Common myeloid progenitor, CD34-positive (primary cell): Measurements from ENCODE around the gene MFNG.
A peak's percentile ranks its signal among the peaks of the same experiment; 100 is the strongest.

Experiments used
- CTCF ChIA-PET: fragments of 350-600 bp; sonication (Branson Sonifier 250); formaldehyde crosslinking; loops from one replicate; lab custom pipeline; 2021; ENCODE audit warnings: antibody characterized with exemption; lab: Charles Lee
- POLR2A ChIA-PET: fragments of 350-600 bp; sonication (Branson Sonifier 250); formaldehyde crosslinking; loops from one replicate; lab custom pipeline; 2021; ENCODE audit warnings: antibody characterized with exemption; lab: Charles Lee
- DNase-seq, 3 donors: peaks; one replicate each; pipeline versions ENCODE4 v3.0.0 to v3.0.0-alpha.2; 2013
- H3K27ac ChIP-seq, 2 experiments: 1 replicate in 1 of 2; 2 replicates in 1 of 2; pipeline ENCODE4 v1.7.0; 2013; ENCODE audit warnings: inconsistent platforms in 2 of 2, low read length in 2 of 2, mild to moderate bottlenecking in 2 of 2, low read depth in 1 of 2, moderate library complexity in 1 of 2; ENCODE audit not compliant: severe bottlenecking in 2 of 2, insufficient read depth in 1 of 2, poor library complexity in 1 of 2
- H3K27me3 ChIP-seq, 5 experiments: replicated peaks in 2 of 5; 1 replicate in 3 of 5; 2 replicates in 2 of 5; pipeline versions ENCODE4 v1.6.1 to v1.7.0; 2013; ENCODE audit warnings: low read length in 4 of 5, mild to moderate bottlenecking in 2 of 5, moderate library complexity in 2 of 5, inconsistent platforms in 1 of 5; ENCODE audit not compliant: insufficient read depth in 5 of 5, control insufficient read depth in 4 of 5
- H3K36me3 ChIP-seq, 4 experiments: 1 replicate in 2 of 4; 2 replicates in 2 of 4; pipeline versions ENCODE4 v1.6.1 to v1.7.0; 2013; ENCODE audit warnings: low read length in 3 of 4, control low read depth in 1 of 4, mild to moderate bottlenecking in 1 of 4; ENCODE audit not compliant: control insufficient read depth in 4 of 4, insufficient read depth in 4 of 4
- H3K4me1 ChIP-seq, 4 experiments: 1 replicate in 3 of 4; 2 replicates in 1 of 4; pipeline versions ENCODE4 v1.6.1 to v1.7.1; 2013; ENCODE audit warnings: low read length in 3 of 4, mild to moderate bottlenecking in 3 of 4, control low read depth in 1 of 4, inconsistent platforms in 1 of 4, moderate library complexity in 1 of 4; ENCODE audit not compliant: control insufficient read depth in 4 of 4, insufficient read depth in 4 of 4; ENCODE audit errors: control extremely low read depth in 1 of 4
- H3K4me3 ChIP-seq, 7 experiments: 1 replicate in 4 of 7; 2 replicates in 3 of 7; pipeline versions ENCODE4 v1.5.1 to v1.7.0; 2013; ENCODE audit warnings: mild to moderate bottlenecking in 7 of 7, low read length in 6 of 7, moderate library complexity in 6 of 7, inconsistent platforms in 2 of 7, low read depth in 2 of 7, control low read depth in 1 of 7; ENCODE audit not compliant: insufficient read depth in 4 of 7, control insufficient read depth in 1 of 7; ENCODE audit errors: extremely low read depth in 1 of 7
- H3K9me3 ChIP-seq, 5 experiments: 1 replicate in 4 of 5; 2 replicates in 1 of 5; pipeline versions ENCODE4 v1.6.1 to v1.7.1; 2013; ENCODE audit warnings: low read length in 4 of 5, mild to moderate bottlenecking in 2 of 5, inconsistent platforms in 1 of 5, low read depth in 1 of 5, moderate library complexity in 1 of 5; ENCODE audit not compliant: control insufficient read depth in 4 of 5, insufficient read depth in 2 of 5; ENCODE audit errors: control extremely low read depth in 1 of 5
- WGBS: methylation state at CpG from one replicate; pipeline ENCODE4 v1.1.5; 2013; ENCODE audit not compliant: insufficient coverage; 5-methylcytosine and 5-hydroxymethylcytosine counted together

Gene MFNG

GRCh38 chr22:37474447-37475090 lies 11.6 kb downstream of the MFNG start:
- ChIA-PET POLR2A (no interaction called here), CTCF (interaction anchor here (0.5 to 5.9 kb wide), 7 partner anchors 9 to 315 kb away, joined by 3 to 59 read pairs (median 4); partner anchors contain the start of gene MFNG)
- Histone ChIP-seq H3K4me3 (no peak overlapping the region), H3K36me3 (peaks cover 12 to 90% (median 70%) of the 10 kb centered on the region in 4 experiments), H3K27ac (no peak overlapping the region), H3K4me1 (no peaks in the 10 kb centered on the region), H3K27me3 (no peaks in the 10 kb centered on the region), H3K9me3 (no peaks in the 10 kb centered on the region)
- 99% methylated on average over 8 of the region's 11 CpGs for WGBS
- no peak for DNase-seq

GRCh38 chr22:37473437-37473946 lies 12.7 kb downstream of the MFNG start:
- H3K36me3 ChIP-seq = peaks cover 14 to 90% (median 71%) of the 10 kb centered on the region in 4 experiments
- ChIA-PET CTCF (interaction anchor here (1.0 to 5.9 kb wide), 12 partner anchors 10 to 156 kb away, joined by 3 to 59 read pairs (median 8); partner anchors contain the start of gene MFNG), POLR2A (interaction anchor here (0.6 kb wide), 2 partner anchors 12 to 107 kb away, joined by 3 read pairs; partner anchors contain the start of gene MFNG)
- 84% methylated on average over 8 of the region's 8 CpGs for WGBS
- H3K27me3 ChIP-seq = no peaks in the 10 kb centered on the region
- H3K27ac ChIP-seq = no peak overlapping the region
- H3K4me3 ChIP-seq = no peak overlapping the region
- DNase-seq = no peak
- no peaks in the 10 kb centered on the region for H3K9me3 ChIP-seq
- no peaks in the 10 kb centered on the region for H3K4me1 ChIP-seq

- no peaks in the 10 kb centered on the region for H3K9me3 ChIP-seq
- no peak overlapping the region for H3K27ac ChIP-seq
- 81% methylated on average over 5 of the region's 8 CpGs for WGBS
- no peaks in the 10 kb centered on the region for H3K27me3 ChIP-seq
- ChIA-PET CTCF (interaction anchor here (0.9 to 5.9 kb wide), 14 partner anchors 10 to 155 kb away, joined by 3 to 59 read pairs (median 6); partner anchors contain the start of gene MFNG), POLR2A (interaction anchor here (0.9 to 1.2 kb wide), 3 partner anchors 26 to 120 kb away, joined by 3 to 4 read pairs (median 3); no protein-coding TSS in a partner anchor)
- no peak overlapping the region for H3K4me3 ChIP-seq
- DNase-seq = peak in 2 of 3 donors; percentile 40 to 45
- no peaks in the 10 kb centered on the region for H3K4me1 ChIP-seq
- H3K36me3 ChIP-seq = peaks cover 20 to 85% (median 68%) of the 10 kb centered on the region in 4 experiments
Measured at GRCh38 chr22:37472418-37473006, 13.7 kb downstream of the MFNG start.

- no peaks in the 10 kb centered on the region for H3K9me3 ChIP-seq
- H3K27me3 ChIP-seq = no peaks in the 10 kb centered on the region
- no peak overlapping the region for H3K27ac ChIP-seq
- WGBS = 100% methylated on average over 3 of the region's 9 CpGs
- H3K4me3 ChIP-seq = no peak overlapping the region
- no peaks in the 10 kb centered on the region for H3K4me1 ChIP-seq
- peaks cover 20 to 86% (median 67%) of the 10 kb centered on the region in 4 experiments for H3K36me3 ChIP-seq
- POLR2A ChIA-PET = interaction anchor here (0.9 to 1.2 kb wide), 3 partner anchors 27 to 121 kb away, joined by 3 to 4 read pairs (median 3); no protein-coding TSS in a partner anchor
- CTCF ChIA-PET = interaction anchor here (0.9 to 5.9 kb wide), 12 partner anchors 10 to 155 kb away, joined by 3 to 59 read pairs (median 8); partner anchors contain the start of gene MFNG
- DNase-seq = no peak
Measured at GRCh38 chr22:37471727-37472417, 14.3 kb downstream of the MFNG start.

GRCh38 chr22:37470087-37470445 lies 16.1 kb downstream of the MFNG start:
- peaks cover 23 to 80% (median 64%) of the 10 kb centered on the region in 4 experiments for H3K36me3 ChIP-seq
- H3K27ac ChIP-seq = no peak overlapping the region
- ChIA-PET CTCF (interaction anchor here (0.9 to 5.9 kb wide), 5 partner anchors 13 to 91 kb away, joined by 3 to 59 read pairs (median 3); partner anchors contain the start of gene MFNG), POLR2A (no interaction called here)
- 94% methylated on average over 4 of the region's 5 CpGs for WGBS
- peaks cover 0 to under 1% (median 0%) of the 10 kb centered on the region in 4 experiments for H3K4me1 ChIP-seq
- no peaks in the 10 kb centered on the region for H3K9me3 ChIP-seq
- no peaks in the 10 kb centered on the region for H3K27me3 ChIP-seq
- no peak overlapping the region for H3K4me3 ChIP-seq
- no peak for DNase-seq

- ChIA-PET CTCF (interaction anchor here (0.9 to 5.9 kb wide), 5 partner anchors 13 to 92 kb away, joined by 3 to 59 read pairs (median 3); partner anchors contain the start of gene MFNG), POLR2A (no interaction called here)
- H3K36me3 ChIP-seq = peaks cover 23 to 75% (median 60%) of the 10 kb centered on the region in 4 experiments
- H3K4me1 ChIP-seq = peaks cover 0 to 5% (median 2%) of the 10 kb centered on the region in 4 experiments
- H3K4me3 ChIP-seq = no peak overlapping the region
- H3K27me3 ChIP-seq = no peaks in the 10 kb centered on the region
- no peak for DNase-seq
- 100% methylated on average over 5 of the region's 8 CpGs for WGBS
- no peak overlapping the region for H3K27ac ChIP-seq
- H3K9me3 ChIP-seq = no peaks in the 10 kb centered on the region
Measured at GRCh38 chr22:37469416-37470086, 16.6 kb downstream of the MFNG start.
